Measurements from ENCODE around the gene CPED1. TPM values are rescaled to one million over a fixed set of nuclear protein-coding genes. Genes with fewer than 3 reads are reported as not detected.

The CPED1 gene
- total RNA-seq, 1 experiment from 2014 or later = 0.44 TPM

- no peak for ATAC-seq
Measured at GRCh38 chr7:121045090-121045489, 56.6 kb downstream of the CPED1 start.

DNA sequence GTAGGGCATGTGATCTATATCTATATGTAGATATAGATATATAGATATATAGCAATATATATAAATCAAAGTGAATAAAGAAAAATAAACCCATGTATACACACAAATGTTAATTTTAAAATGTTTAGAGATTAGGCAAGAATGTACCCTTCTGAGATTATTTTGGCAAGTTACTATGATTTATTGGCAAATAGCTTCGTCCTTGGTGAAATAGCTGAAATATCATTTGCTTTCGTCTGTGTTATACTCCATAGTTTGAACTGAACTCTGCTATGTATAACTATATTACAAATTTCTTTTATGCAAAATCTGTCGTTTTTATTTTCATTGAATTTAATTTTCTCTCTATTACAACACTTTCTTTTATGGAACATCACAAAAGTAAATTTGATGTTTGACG is 57.5 kb downstream of the CPED1 start:
- POLR2A ChIA-PET = no interaction called here
- H3K4me3 Mint-ChIP-seq = no peak overlapping the region
- H3K9me3 Mint-ChIP-seq = 0 out of 2 replicates have a peak, but pooled peaks cover 4% of the 10 kb centered on the region
- no peaks in the 10 kb centered on the region for H3K27me3 Mint-ChIP-seq (ENCODE audit: low read depth)
- no peaks in the 10 kb centered on the region for H3K36me3 Mint-ChIP-seq
- peaks cover 21% of the 10 kb centered on the region for H3K4me1 Mint-ChIP-seq
- no peak for DNase-seq (ENCODE audit: low spot score)
- no peak overlapping the region for H3K27ac Mint-ChIP-seq
- no peak for ATAC-seq
- TF ChIP-seq CBFB (CRISPR knock-in tag; IDR thresholded peaks at IDR 0.05; ENCODE audit: low read depth) (no peak), JAZF1 (CRISPR knock-in tag; IDR thresholded peaks at IDR 0.05) (no peak), TP53 (CRISPR knock-in tag; IDR thresholded peaks at IDR 0.05) (no peak), PRRX2 (CRISPR knock-in tag; IDR thresholded peaks at IDR 0.05) (no peak), ZNF219 (CRISPR knock-in tag; IDR thresholded peaks at IDR 0.05; ENCODE audit: borderline replicate concordance) (no peak)
- TF ChIP-seq, protein P1, sequence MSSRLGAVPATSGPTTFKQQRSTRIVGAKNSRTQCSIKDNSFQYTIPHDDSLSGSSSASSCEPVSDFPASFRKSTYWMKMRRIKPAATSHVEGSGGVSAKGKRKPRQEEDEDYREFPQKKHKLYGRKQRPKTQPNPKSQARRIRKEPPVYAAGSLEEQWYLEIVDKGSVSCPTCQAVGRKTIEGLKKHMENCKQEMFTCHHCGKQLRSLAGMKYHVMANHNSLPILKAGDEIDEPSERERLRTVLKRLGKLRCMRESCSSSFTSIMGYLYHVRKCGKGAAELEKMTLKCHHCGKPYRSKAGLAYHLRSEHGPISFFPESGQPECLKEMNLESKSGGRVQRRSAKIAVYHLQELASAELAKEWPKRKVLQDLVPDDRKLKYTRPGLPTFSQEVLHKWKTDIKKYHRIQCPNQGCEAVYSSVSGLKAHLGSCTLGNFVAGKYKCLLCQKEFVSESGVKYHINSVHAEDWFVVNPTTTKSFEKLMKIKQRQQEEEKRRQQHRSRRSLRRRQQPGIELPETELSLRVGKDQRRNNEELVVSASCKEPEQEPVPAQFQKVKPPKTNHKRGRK (CRISPR knock-in tag; IDR thresholded peaks at IDR 0.05; ENCODE audit: borderline replicate concordance) = no peak
- TF ChIP-seq, protein P2, sequence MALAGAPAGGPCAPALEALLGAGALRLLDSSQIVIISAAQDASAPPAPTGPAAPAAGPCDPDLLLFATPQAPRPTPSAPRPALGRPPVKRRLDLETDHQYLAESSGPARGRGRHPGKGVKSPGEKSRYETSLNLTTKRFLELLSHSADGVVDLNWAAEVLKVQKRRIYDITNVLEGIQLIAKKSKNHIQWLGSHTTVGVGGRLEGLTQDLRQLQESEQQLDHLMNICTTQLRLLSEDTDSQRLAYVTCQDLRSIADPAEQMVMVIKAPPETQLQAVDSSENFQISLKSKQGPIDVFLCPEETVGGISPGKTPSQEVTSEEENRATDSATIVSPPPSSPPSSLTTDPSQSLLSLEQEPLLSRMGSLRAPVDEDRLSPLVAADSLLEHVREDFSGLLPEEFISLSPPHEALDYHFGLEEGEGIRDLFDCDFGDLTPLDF (CRISPR knock-in tag; IDR thresholded peaks at IDR 0.05) = no peak
- TF ChIP-seq, protein P3, sequence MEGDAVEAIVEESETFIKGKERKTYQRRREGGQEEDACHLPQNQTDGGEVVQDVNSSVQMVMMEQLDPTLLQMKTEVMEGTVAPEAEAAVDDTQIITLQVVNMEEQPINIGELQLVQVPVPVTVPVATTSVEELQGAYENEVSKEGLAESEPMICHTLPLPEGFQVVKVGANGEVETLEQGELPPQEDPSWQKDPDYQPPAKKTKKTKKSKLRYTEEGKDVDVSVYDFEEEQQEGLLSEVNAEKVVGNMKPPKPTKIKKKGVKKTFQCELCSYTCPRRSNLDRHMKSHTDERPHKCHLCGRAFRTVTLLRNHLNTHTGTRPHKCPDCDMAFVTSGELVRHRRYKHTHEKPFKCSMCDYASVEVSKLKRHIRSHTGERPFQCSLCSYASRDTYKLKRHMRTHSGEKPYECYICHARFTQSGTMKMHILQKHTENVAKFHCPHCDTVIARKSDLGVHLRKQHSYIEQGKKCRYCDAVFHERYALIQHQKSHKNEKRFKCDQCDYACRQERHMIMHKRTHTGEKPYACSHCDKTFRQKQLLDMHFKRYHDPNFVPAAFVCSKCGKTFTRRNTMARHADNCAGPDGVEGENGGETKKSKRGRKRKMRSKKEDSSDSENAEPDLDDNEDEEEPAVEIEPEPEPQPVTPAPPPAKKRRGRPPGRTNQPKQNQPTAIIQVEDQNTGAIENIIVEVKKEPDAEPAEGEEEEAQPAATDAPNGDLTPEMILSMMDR (IDR thresholded peaks at IDR 0.05) = no peak
- CTCF ChIA-PET = no interaction called here

More at GRCh38 chr7:121045090-121045489, 56.6 kb downstream of the CPED1 start:
- POLR2A ChIA-PET = no interaction called here
- 0 out of 2 replicates have a peak, but pooled peaks cover 4% of the 10 kb centered on the region for H3K9me3 Mint-ChIP-seq
- DNase-seq (ENCODE audit: low spot score) = no peak
- no peak overlapping the region for H3K4me3 Mint-ChIP-seq
- CTCF ChIA-PET = no interaction called here
- TF ChIP-seq, protein P4, sequence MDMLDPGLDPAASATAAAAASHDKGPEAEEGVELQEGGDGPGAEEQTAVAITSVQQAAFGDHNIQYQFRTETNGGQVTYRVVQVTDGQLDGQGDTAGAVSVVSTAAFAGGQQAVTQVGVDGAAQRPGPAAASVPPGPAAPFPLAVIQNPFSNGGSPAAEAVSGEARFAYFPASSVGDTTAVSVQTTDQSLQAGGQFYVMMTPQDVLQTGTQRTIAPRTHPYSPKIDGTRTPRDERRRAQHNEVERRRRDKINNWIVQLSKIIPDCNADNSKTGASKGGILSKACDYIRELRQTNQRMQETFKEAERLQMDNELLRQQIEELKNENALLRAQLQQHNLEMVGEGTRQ (CRISPR knock-in tag; IDR thresholded peaks at IDR 0.05) = no peak
- H3K27ac Mint-ChIP-seq = no peak overlapping the region
- H3K36me3 Mint-ChIP-seq = no peaks in the 10 kb centered on the region
- H3K27me3 Mint-ChIP-seq (ENCODE audit: low read depth) = no peaks in the 10 kb centered on the region
- peaks cover 19% of the 10 kb centered on the region for H3K4me1 Mint-ChIP-seq

GRCh38 chr7:121046893-121047468 is 58.5 kb downstream of the CPED1 start:
- Mint-ChIP-seq H3K4me3 (no peak overlapping the region), H3K27me3 (ENCODE audit: low read depth) (no peaks in the 10 kb centered on the region), H3K9me3 (0 out of 2 replicates have a peak, but pooled peaks cover 4% of the 10 kb centered on the region), H3K4me1 (peaks cover 21% of the 10 kb centered on the region), H3K27ac (no peak overlapping the region), H3K36me3 (no peaks in the 10 kb centered on the region)
- ATAC-seq (no peak), DNase-seq (ENCODE audit: low spot score) (no peak)
- ChIA-PET POLR2A (no interaction called here), CTCF (no interaction called here)
- TF ChIP-seq STAT6 (CRISPR knock-in tag; conservative IDR thresholded peaks at IDR 0.05; ENCODE audit: low read depth) = no peak
- TF ChIP-seq ARID4B (CRISPR knock-in tag; IDR thresholded peaks at IDR 0.05; ENCODE audit: borderline replicate concordance) = no peak
- TF ChIP-seq, protein P5, sequence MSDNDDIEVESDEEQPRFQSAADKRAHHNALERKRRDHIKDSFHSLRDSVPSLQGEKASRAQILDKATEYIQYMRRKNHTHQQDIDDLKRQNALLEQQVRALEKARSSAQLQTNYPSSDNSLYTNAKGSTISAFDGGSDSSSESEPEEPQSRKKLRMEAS (CRISPR knock-in tag; IDR thresholded peaks at IDR 0.05) = no peak
- TF ChIP-seq, protein P6, sequence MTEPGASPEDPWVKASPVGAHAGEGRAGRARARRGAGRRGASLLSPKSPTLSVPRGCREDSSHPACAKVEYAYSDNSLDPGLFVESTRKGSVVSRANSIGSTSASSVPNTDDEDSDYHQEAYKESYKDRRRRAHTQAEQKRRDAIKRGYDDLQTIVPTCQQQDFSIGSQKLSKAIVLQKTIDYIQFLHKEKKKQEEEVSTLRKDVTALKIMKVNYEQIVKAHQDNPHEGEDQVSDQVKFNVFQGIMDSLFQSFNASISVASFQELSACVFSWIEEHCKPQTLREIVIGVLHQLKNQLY (CRISPR knock-in tag; IDR thresholded peaks at IDR 0.05) = no peak
- TF ChIP-seq TEAD1 (CRISPR knock-in tag; IDR thresholded peaks at IDR 0.05) = no peak
- TF ChIP-seq ZNF138 (CRISPR knock-in tag; conservative IDR thresholded peaks at IDR 0.05) = no peak
- no peak for TF ChIP-seq ZNF671 (CRISPR knock-in tag; IDR thresholded peaks at IDR 0.05)
- no peak for TF ChIP-seq OVOL2 (CRISPR knock-in tag; IDR thresholded peaks at IDR 0.05; ENCODE audit: borderline replicate concordance)

Data from WTC11 (cell line).